HL-60 (cell line): ENCODE results near the gene SDK1.

Experiments used
- DNase-seq, 2 experiments: peaks; one replicate each; pipeline ENCODE4 v3.0.0-alpha.2; 2010 to 2020; ENCODE audit warnings: low read depth in 1 of 2, low spot score in 1 of 2
- H3K27ac ChIP-seq: fragments of 250-450 bp; sonication (Bioruptor Pico); replicated peaks from 2 replicates; pipeline ENCODE4 v1.5.1; 2020; ENCODE audit warnings: mild to moderate bottlenecking, moderate library complexity
- H3K27me3 ChIP-seq: fragments of 250-450 bp; sonication (Bioruptor Pico); 2 replicates; pipeline ENCODE4 v1.5.1; 2021; ENCODE audit warnings: mild to moderate bottlenecking, moderate library complexity; ENCODE audit not compliant: insufficient read depth, poor library complexity, severe bottlenecking
- H3K4me3 ChIP-seq: replicated peaks from 2 replicates; pipeline ENCODE4 v1.5.1; 2011; ENCODE audit warnings: mild to moderate bottlenecking, control low read depth, low read length; ENCODE audit not compliant: insufficient read depth
- CTCF ChIP-seq: IDR thresholded peaks from one replicate; pipeline ENCODE4 v1.5.1; 2011; ENCODE audit warnings: low read length, control low read depth, inconsistent platforms; ENCODE audit not compliant: insufficient read depth
- GABPA ChIP-seq: IDR thresholded peaks from 2 replicates; pipeline ENCODE4 v1.6.1; 2012; ENCODE audit warnings: low read depth
- POLR2AphosphoS5 ChIP-seq: IDR thresholded peaks from 2 replicates; pipeline ENCODE4 v1.6.1; 2012; ENCODE audit warnings: low read depth
- REST ChIP-seq: IDR thresholded peaks from 2 replicates; pipeline ENCODE4 v1.6.1; 2012; ENCODE audit warnings: low read depth; ENCODE audit not compliant: insufficient replicate concordance
- SPI1 ChIP-seq: IDR thresholded peaks from 2 replicates; pipeline ENCODE4 v1.6.1; 2012; ENCODE audit warnings: low read depth, mild to moderate bottlenecking, borderline replicate concordance

The SDK1 gene

GRCh38 chr7:3994764-3995163, 693.7 kb downstream of the SDK1 start:
- Histone ChIP-seq H3K27ac (no peak overlapping the region), H3K4me3 (no peak overlapping the region), H3K27me3 (no peaks in the 10 kb centered on the region)
- TF ChIP-seq CTCF (no peak), POLR2AphosphoS5 (no peak), REST (no peak), SPI1 (no peak)
- DNase-seq: no peak

- no peaks in the 10 kb centered on the region for H3K27me3 ChIP-seq
- no peak for TF ChIP-seq POLR2AphosphoS5
- no peak for TF ChIP-seq CTCF
- no peak for TF ChIP-seq GABPA
- TF ChIP-seq REST: no peak
- no peak for TF ChIP-seq SPI1
- no peak overlapping the region for H3K4me3 ChIP-seq
- no peak overlapping the region for H3K27ac ChIP-seq
- DNase-seq: no peak
These were observed 694.1 kb downstream of the SDK1 start for GRCh38 chr7:3995187-3995586.

GRCh38 chr7:3998060-3998459, 697.0 kb downstream of the SDK1 start:
- H3K4me3 ChIP-seq: no peak overlapping the region
- DNase-seq: no peak
- H3K27ac ChIP-seq: no peak overlapping the region
- H3K27me3 ChIP-seq: no peaks in the 10 kb centered on the region
- no peak for TF ChIP-seq POLR2AphosphoS5
- TF ChIP-seq GABPA: no peak
- TF ChIP-seq CTCF: no peak
- no peak for TF ChIP-seq SPI1
- TF ChIP-seq REST: no peak
